HG03280 (cell line): ENCODE data around the gene ARCN1.

Source experiments
- ATAC-seq: cut with Tn5 transposase; IDR thresholded peaks from one replicate; pipeline ENCODE4 v1.9.1; 2021; ENCODE audit warnings: mild to moderate bottlenecking, moderate library complexity; ENCODE audit not compliant: unreplicated experiment

Gene ARCN1

GRCh38 chr11:118620529-118621070 lies 48.4 kb downstream of the ARCN1 start:
- no peak for ATAC-seq

- no peak for ATAC-seq
Measured at GRCh38 chr11:118621071-118621783, 49.0 kb downstream of the ARCN1 start.

- no peak for ATAC-seq
Measured at GRCh38 chr11:118621784-118622375, 49.7 kb downstream of the ARCN1 start.

GRCh38 chr11:118622376-118623268 lies 50.4 kb downstream of the ARCN1 start:
- no peak for ATAC-seq

GRCh38 chr11:118623269-118623655 lies 51.1 kb downstream of the ARCN1 start:
- ATAC-seq = no peak

- no peak for ATAC-seq
Measured at GRCh38 chr11:118625036-118625690, 53.0 kb downstream of the ARCN1 start.

- ATAC-seq = no peak
Measured at GRCh38 chr11:118625976-118626375, 53.8 kb downstream of the ARCN1 start.

- no peak for ATAC-seq
Measured at GRCh38 chr11:118627566-118627965, 55.4 kb downstream of the ARCN1 start.

GRCh38 chr11:118628031-118628430 lies 55.8 kb downstream of the ARCN1 start:
- no peak for ATAC-seq

- ATAC-seq = no peak
Measured at GRCh38 chr11:118628432-118628831, 56.2 kb downstream of the ARCN1 start.

GRCh38 chr11:118628861-118629549 lies 56.8 kb downstream of the ARCN1 start:
- no peak for ATAC-seq

GRCh38 chr11:118629761-118630661 lies 57.8 kb downstream of the ARCN1 start:
- no peak for ATAC-seq

GRCh38 chr11:118631142-118631909 lies 59.1 kb downstream of the ARCN1 start:
- ATAC-seq = no peak

- ATAC-seq = no peak
Measured at GRCh38 chr11:118632577-118633318, 60.5 kb downstream of the ARCN1 start.

GRCh38 chr11:118633319-118633690 lies 61.1 kb downstream of the ARCN1 start:
- ATAC-seq = no peak

GRCh38 chr11:118633979-118634378 lies 61.8 kb downstream of the ARCN1 start:
- ATAC-seq = no peak

GRCh38 chr11:118634431-118635236 lies 62.4 kb downstream of the ARCN1 start:
- no peak for ATAC-seq
